GM11168 (cell line): Measurements from ENCODE around the gene GARIN5A.

Experiments
- in situ Hi-C: fragments of 300-500 bp; cut with MboI; formaldehyde crosslinking; loops from one replicate; pipeline ENCODE4 v1.12.0; 2022; ENCODE audit warnings: low sequenced_read_pairs; ENCODE audit not compliant: unreplicated experiment

GARIN5A gene

GRCh38 chr19:50466706-50467039 lies 10.0 kb downstream of the GARIN5A start:
- in situ Hi-C loops, result no loop called here

GRCh38 chr19:50465986-50466705 lies 10.5 kb downstream of the GARIN5A start:
- in situ Hi-C loops, result no loop called here

GRCh38 chr19:50465000-50465399 lies 11.6 kb downstream of the GARIN5A start:
- in situ Hi-C loops, result loop anchor here (5.0 kb wide), 1 partner anchor 98 kb away; the partner anchor contains the start of gene NAPSA

- in situ Hi-C loops, result loop anchor here (5.0 kb wide), 1 partner anchor 97 kb away; the partner anchor contains the start of gene NAPSA
Observed at GRCh38 chr19:50464348-50464747, 12.3 kb downstream of the GARIN5A start.

- in situ Hi-C loops, result loop anchor here (5.0 kb wide), 1 partner anchor 96 kb away; the partner anchor contains the start of gene NAPSA
Observed at GRCh38 chr19:50462970-50463369, 13.7 kb downstream of the GARIN5A start.

- in situ Hi-C loops, result loop anchor here (5.0 kb wide), 1 partner anchor 94 kb away; the partner anchor contains the start of gene NAPSA
Observed at GRCh38 chr19:50461066-50461875, 15.4 kb downstream of the GARIN5A start.

- in situ Hi-C loops, result loop anchor here (5.0 kb wide), 1 partner anchor 93 kb away; the partner anchor contains the start of gene NAPSA
Observed at GRCh38 chr19:50460161-50460765, 16.4 kb downstream of the GARIN5A start.

- in situ Hi-C loops, result loop anchor here (5.0 kb wide), 1 partner anchor 92 kb away; the partner anchor contains the start of gene NAPSA
Observed at GRCh38 chr19:50459638-50460037, 17.0 kb downstream of the GARIN5A start.

GRCh38 chr19:50459067-50459456 lies 17.6 kb downstream of the GARIN5A start:
- in situ Hi-C loops, result no loop called here

- in situ Hi-C loops, result no loop called here
Observed at GRCh38 chr19:50458396-50459066, 18.1 kb downstream of the GARIN5A start.

GRCh38 chr19:50457300-50457699 lies 19.3 kb downstream of the GARIN5A start:
- in situ Hi-C loops, result no loop called here

- in situ Hi-C loops, result no loop called here
Observed at GRCh38 chr19:50455992-50456391, 20.7 kb downstream of the GARIN5A start.

GRCh38 chr19:50453243-50453642 lies 23.4 kb downstream of the GARIN5A start:
- in situ Hi-C loops, result no loop called here

- in situ Hi-C loops, result no loop called here
Observed at GRCh38 chr19:50451223-50451534, 25.5 kb downstream of the GARIN5A start.

GRCh38 chr19:50450369-50451222 lies 26.1 kb downstream of the GARIN5A start:
- in situ Hi-C loops, result no loop called here

GRCh38 chr19:50449236-50449899 lies 27.3 kb downstream of the GARIN5A start:
- in situ Hi-C loops, result no loop called here

- in situ Hi-C loops, result no loop called here
Observed at GRCh38 chr19:50447750-50448149, 28.9 kb downstream of the GARIN5A start.

GRCh38 chr19:50447053-50447452 lies 29.6 kb downstream of the GARIN5A start:
- in situ Hi-C loops, result no loop called here

- in situ Hi-C loops, result no loop called here
Observed at GRCh38 chr19:50444059-50444458, 32.6 kb downstream of the GARIN5A start.
